ENCODE measurements around the gene BAG3.
A peak's percentile ranks its signal among the peaks of the same experiment; 100 is the strongest.

The BAG3 gene

GRCh38 chr10:119666709-119667004, 15.5 kb downstream of the BAG3 start:
- no peak for DNase-seq (ENCODE audit: low read depth, low spot score)

GRCh38 chr10:119667562-119668328, 16.6 kb downstream of the BAG3 start:
- no peak for DNase-seq (ENCODE audit: low read depth, low spot score)

- no peak for DNase-seq (ENCODE audit: low read depth, low spot score)
Observed at GRCh38 chr10:119668461-119668860, 17.3 kb downstream of the BAG3 start.

- no peak for DNase-seq (ENCODE audit: low read depth, low spot score)
Observed at GRCh38 chr10:119669331-119669730, 18.2 kb downstream of the BAG3 start.

- no peak for DNase-seq (ENCODE audit: low read depth, low spot score)
Observed at GRCh38 chr10:119669975-119670640, 18.9 kb downstream of the BAG3 start.

- no peak for DNase-seq (ENCODE audit: low read depth, low spot score)
Observed at GRCh38 chr10:119670717-119671116, 19.5 kb downstream of the BAG3 start.

- no peak for DNase-seq (ENCODE audit: low read depth, low spot score)
Observed at GRCh38 chr10:119671381-119671780, 20.2 kb downstream of the BAG3 start.

GRCh38 chr10:119672291-119672690, 21.1 kb downstream of the BAG3 start:
- DNase-seq (ENCODE audit: low read depth, low spot score): no peak

- no peak for DNase-seq (ENCODE audit: low read depth, low spot score)
Observed at GRCh38 chr10:119673271-119673670, 22.1 kb downstream of the BAG3 start.

- DNase-seq (ENCODE audit: low read depth, low spot score): no peak
Observed at GRCh38 chr10:119675483-119676170, 24.4 kb downstream of the BAG3 start.

GRCh38 chr10:119677126-119677525, 25.9 kb downstream of the BAG3 start:
- DNase-seq (ENCODE audit: low read depth, low spot score): no peak

- no peak for DNase-seq (ENCODE audit: low read depth, low spot score)
Observed at GRCh38 chr10:119677904-119678755, 26.9 kb downstream of the BAG3 start.

GRCh38 chr10:119679480-119679829, 28.3 kb downstream of the BAG3 start:
- DNase-seq (ENCODE audit: low read depth, low spot score): no peak

GRCh38 chr10:119680050-119680449, 28.9 kb downstream of the BAG3 start:
- no peak for DNase-seq (ENCODE audit: low read depth, low spot score)

- no peak for DNase-seq (ENCODE audit: low read depth, low spot score)
Observed at GRCh38 chr10:119680650-119681081, 29.5 kb downstream of the BAG3 start.

- DNase-seq (ENCODE audit: low read depth, low spot score): peak; percentile 54
Observed at GRCh38 chr10:119686465-119687191, 35.4 kb downstream of the BAG3 start.

GRCh38 chr10:119687192-119688032, 36.2 kb downstream of the BAG3 start:
- DNase-seq (ENCODE audit: low read depth, low spot score): peak; percentile 100

- no peak for DNase-seq (ENCODE audit: low read depth, low spot score)
Observed at GRCh38 chr10:119688033-119688508, 36.9 kb downstream of the BAG3 start.

GRCh38 chr10:119689016-119689580, 37.9 kb downstream of the BAG3 start:
- DNase-seq (ENCODE audit: low read depth, low spot score): no peak

- DNase-seq (ENCODE audit: low read depth, low spot score): no peak
Observed at GRCh38 chr10:119691726-119692125, 40.5 kb downstream of the BAG3 start.
